GM19023 (cell line): Measurements from ENCODE around the gene PTPN12.
"Not testable (repeated sequence)": the region's sequence is repeated elsewhere in the genome, so short reads cannot be mapped to it uniquely, and the experiment has no call there.

ENCODE experiments used
- ATAC-seq: cut with Tn5 transposase; IDR thresholded peaks from one replicate; pipeline ENCODE4 v1.9.1; 2021; ENCODE audit warnings: mild to moderate bottlenecking, moderate library complexity; ENCODE audit not compliant: unreplicated experiment

Gene PTPN12

GRCh38 chr7:77538281-77539212 is 1.5 kb downstream of the PTPN12 start:
- no peak for ATAC-seq

- no peak for ATAC-seq
These were observed 3.3 kb downstream of the PTPN12 start for GRCh38 chr7:77540402-77540822.

GRCh38 chr7:77540993-77541392 is 3.9 kb downstream of the PTPN12 start:
- not testable (repeated sequence) for ATAC-seq

GRCh38 chr7:77542409-77542808 is 5.3 kb downstream of the PTPN12 start:
- no peak for ATAC-seq

- no peak for ATAC-seq
These were observed 5.8 kb downstream of the PTPN12 start for GRCh38 chr7:77542895-77543294.

GRCh38 chr7:77543910-77544309 is 6.8 kb downstream of the PTPN12 start:
- ATAC-seq, result no peak

GRCh38 chr7:77544518-77544917 is 7.4 kb downstream of the PTPN12 start:
- ATAC-seq, result no peak

GRCh38 chr7:77548206-77548605 is 11.1 kb downstream of the PTPN12 start:
- no peak for ATAC-seq

- no peak for ATAC-seq
These were observed 12.2 kb downstream of the PTPN12 start for GRCh38 chr7:77549106-77549870.

GRCh38 chr7:77550586-77550985 is 13.5 kb downstream of the PTPN12 start:
- ATAC-seq, result no peak

- ATAC-seq, result no peak
These were observed 16.0 kb downstream of the PTPN12 start for GRCh38 chr7:77553123-77553522.

GRCh38 chr7:77558284-77558967 is 21.3 kb downstream of the PTPN12 start:
- ATAC-seq, result no peak

- ATAC-seq, result peak; percentile 69
These were observed 24.3 kb downstream of the PTPN12 start for GRCh38 chr7:77561352-77561751.

- ATAC-seq, result no peak
These were observed 26.2 kb downstream of the PTPN12 start for GRCh38 chr7:77563275-77563674.

GRCh38 chr7:77565917-77566316 is 28.8 kb downstream of the PTPN12 start:
- ATAC-seq, result no peak

GRCh38 chr7:77566421-77566820 is 29.3 kb downstream of the PTPN12 start:
- ATAC-seq, result no peak

- ATAC-seq, result no peak
These were observed 32.6 kb downstream of the PTPN12 start for GRCh38 chr7:77569514-77570232.

GRCh38 chr7:77570330-77571011 is 33.4 kb downstream of the PTPN12 start:
- ATAC-seq, result no peak

GRCh38 chr7:77571801-77572200 is 34.7 kb downstream of the PTPN12 start:
- no peak for ATAC-seq

- ATAC-seq, result no peak
These were observed 38.1 kb downstream of the PTPN12 start for GRCh38 chr7:77575187-77575586.
